Common myeloid progenitor, CD34-positive (primary cell): ENCODE measurements around the gene MIEN1.
"Not testable (repeated sequence)": the region's sequence is repeated elsewhere in the genome, so short reads cannot be mapped to it uniquely, and the experiment has no call there.

Source experiments
- CTCF ChIA-PET: fragments of 350-600 bp; sonication (Branson Sonifier 250); formaldehyde crosslinking; loops from one replicate; lab custom pipeline; 2021; ENCODE audit warnings: antibody characterized with exemption; lab: Charles Lee
- POLR2A ChIA-PET: fragments of 350-600 bp; sonication (Branson Sonifier 250); formaldehyde crosslinking; loops from one replicate; lab custom pipeline; 2021; ENCODE audit warnings: antibody characterized with exemption; lab: Charles Lee
- DNase-seq, 3 donors: peaks; one replicate each; pipeline versions ENCODE4 v3.0.0 to v3.0.0-alpha.2; 2013
- H3K27ac ChIP-seq, 2 experiments: 1 replicate in 1 of 2; 2 replicates in 1 of 2; pipeline ENCODE4 v1.7.0; 2013; ENCODE audit warnings: inconsistent platforms in 2 of 2, low read length in 2 of 2, mild to moderate bottlenecking in 2 of 2, low read depth in 1 of 2, moderate library complexity in 1 of 2; ENCODE audit not compliant: severe bottlenecking in 2 of 2, insufficient read depth in 1 of 2, poor library complexity in 1 of 2
- H3K27me3 ChIP-seq, 5 experiments: replicated peaks in 2 of 5; 1 replicate in 3 of 5; 2 replicates in 2 of 5; pipeline versions ENCODE4 v1.6.1 to v1.7.0; 2013; ENCODE audit warnings: low read length in 4 of 5, mild to moderate bottlenecking in 2 of 5, moderate library complexity in 2 of 5, inconsistent platforms in 1 of 5; ENCODE audit not compliant: insufficient read depth in 5 of 5, control insufficient read depth in 4 of 5
- H3K36me3 ChIP-seq, 4 experiments: 1 replicate in 2 of 4; 2 replicates in 2 of 4; pipeline versions ENCODE4 v1.6.1 to v1.7.0; 2013; ENCODE audit warnings: low read length in 3 of 4, control low read depth in 1 of 4, mild to moderate bottlenecking in 1 of 4; ENCODE audit not compliant: control insufficient read depth in 4 of 4, insufficient read depth in 4 of 4
- H3K4me1 ChIP-seq, 4 experiments: 1 replicate in 3 of 4; 2 replicates in 1 of 4; pipeline versions ENCODE4 v1.6.1 to v1.7.1; 2013; ENCODE audit warnings: low read length in 3 of 4, mild to moderate bottlenecking in 3 of 4, control low read depth in 1 of 4, inconsistent platforms in 1 of 4, moderate library complexity in 1 of 4; ENCODE audit not compliant: control insufficient read depth in 4 of 4, insufficient read depth in 4 of 4; ENCODE audit errors: control extremely low read depth in 1 of 4
- H3K4me3 ChIP-seq, 7 experiments: 1 replicate in 4 of 7; 2 replicates in 3 of 7; pipeline versions ENCODE4 v1.5.1 to v1.7.0; 2013; ENCODE audit warnings: mild to moderate bottlenecking in 7 of 7, low read length in 6 of 7, moderate library complexity in 6 of 7, inconsistent platforms in 2 of 7, low read depth in 2 of 7, control low read depth in 1 of 7; ENCODE audit not compliant: insufficient read depth in 4 of 7, control insufficient read depth in 1 of 7; ENCODE audit errors: extremely low read depth in 1 of 7
- H3K9me3 ChIP-seq, 5 experiments: 1 replicate in 4 of 5; 2 replicates in 1 of 5; pipeline versions ENCODE4 v1.6.1 to v1.7.1; 2013; ENCODE audit warnings: low read length in 4 of 5, mild to moderate bottlenecking in 2 of 5, inconsistent platforms in 1 of 5, low read depth in 1 of 5, moderate library complexity in 1 of 5; ENCODE audit not compliant: control insufficient read depth in 4 of 5, insufficient read depth in 2 of 5; ENCODE audit errors: control extremely low read depth in 1 of 5
- WGBS: methylation state at CpG from one replicate; pipeline ENCODE4 v1.1.5; 2013; ENCODE audit not compliant: insufficient coverage; 5-methylcytosine and 5-hydroxymethylcytosine counted together

MIEN1 gene

DNA sequence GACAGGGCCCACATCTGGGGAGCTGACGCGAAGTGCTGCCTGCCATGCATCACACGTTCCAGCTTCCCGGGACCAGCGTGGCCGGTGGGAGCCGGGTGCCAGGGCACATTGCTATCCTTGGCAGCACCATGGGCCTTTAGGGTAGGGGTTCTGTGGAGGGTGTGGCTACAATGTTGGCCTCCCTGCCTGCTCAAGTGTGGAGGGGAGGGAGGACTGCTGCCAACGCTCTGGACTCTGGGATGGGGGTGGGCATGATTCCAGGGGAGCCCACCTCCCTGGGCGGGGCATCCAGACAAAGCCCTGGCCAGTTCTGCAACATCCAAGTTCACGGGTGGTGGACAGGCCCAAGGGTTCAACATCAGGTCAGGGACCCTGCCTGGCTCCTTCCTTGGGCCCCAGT lies 21.3 kb upstream of the MIEN1 start:
- no peak for DNase-seq
- ChIA-PET POLR2A (no interaction called here), CTCF (interaction anchor here (1.4 kb wide), 1 partner anchor 130 kb away, joined by 3 read pairs; no protein-coding TSS in a partner anchor)
- Histone ChIP-seq H3K4me3 (no peak overlapping the region), H3K36me3 (no peaks in the 10 kb centered on the region), H3K9me3 (no peaks in the 10 kb centered on the region), H3K27me3 (peaks cover 0 to 3% (median 0%) of the 10 kb centered on the region in 5 experiments), H3K27ac (no peak overlapping the region), H3K4me1 (peaks cover 0 to 37% (median 33%) of the 10 kb centered on the region in 4 experiments)
- WGBS = 83% methylated on average over 3 of the region's 10 CpGs

DNA sequence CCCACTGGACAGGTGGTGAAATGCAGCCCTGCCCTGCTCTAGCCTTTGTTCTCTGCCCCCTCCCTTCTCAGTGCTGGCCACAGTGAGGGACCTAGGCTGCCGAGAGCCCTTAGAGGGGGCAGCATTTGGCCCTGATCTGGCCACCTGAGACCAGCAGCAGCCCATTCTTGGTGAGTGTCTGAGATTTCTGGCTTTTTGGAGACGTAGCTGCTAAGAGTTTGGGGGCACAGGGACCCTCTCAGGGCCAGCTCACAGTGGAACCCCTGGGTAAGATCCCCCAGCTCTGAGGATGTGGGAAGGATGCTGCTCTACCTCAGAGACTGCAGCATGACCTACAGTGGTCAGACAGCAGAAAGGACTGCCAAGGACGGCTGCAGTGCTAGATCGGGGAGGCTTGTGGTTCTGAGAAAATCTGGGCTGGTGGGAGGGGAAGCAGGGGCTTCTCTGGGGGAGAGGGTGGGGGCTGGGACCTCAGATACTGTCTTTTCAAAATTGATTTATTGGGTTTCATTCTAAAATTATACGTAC lies 20.7 kb upstream of the MIEN1 start:
- DNase-seq = no peak
- CTCF ChIA-PET = interaction anchor here (1.4 kb wide), 1 partner anchor 129 kb away, joined by 3 read pairs; no protein-coding TSS in a partner anchor
- peaks cover 0 to 31% (median 29%) of the 10 kb centered on the region in 4 experiments for H3K4me1 ChIP-seq
- 77% methylated on average over 3 of the region's 5 CpGs for WGBS
- H3K4me3 ChIP-seq = no peak overlapping the region
- no peaks in the 10 kb centered on the region for H3K36me3 ChIP-seq
- H3K27ac ChIP-seq = no peak overlapping the region
- H3K27me3 ChIP-seq = peaks cover 0 to 3% (median 0%) of the 10 kb centered on the region in 5 experiments
- POLR2A ChIA-PET = no interaction called here
- H3K9me3 ChIP-seq = no peaks in the 10 kb centered on the region

DNA sequence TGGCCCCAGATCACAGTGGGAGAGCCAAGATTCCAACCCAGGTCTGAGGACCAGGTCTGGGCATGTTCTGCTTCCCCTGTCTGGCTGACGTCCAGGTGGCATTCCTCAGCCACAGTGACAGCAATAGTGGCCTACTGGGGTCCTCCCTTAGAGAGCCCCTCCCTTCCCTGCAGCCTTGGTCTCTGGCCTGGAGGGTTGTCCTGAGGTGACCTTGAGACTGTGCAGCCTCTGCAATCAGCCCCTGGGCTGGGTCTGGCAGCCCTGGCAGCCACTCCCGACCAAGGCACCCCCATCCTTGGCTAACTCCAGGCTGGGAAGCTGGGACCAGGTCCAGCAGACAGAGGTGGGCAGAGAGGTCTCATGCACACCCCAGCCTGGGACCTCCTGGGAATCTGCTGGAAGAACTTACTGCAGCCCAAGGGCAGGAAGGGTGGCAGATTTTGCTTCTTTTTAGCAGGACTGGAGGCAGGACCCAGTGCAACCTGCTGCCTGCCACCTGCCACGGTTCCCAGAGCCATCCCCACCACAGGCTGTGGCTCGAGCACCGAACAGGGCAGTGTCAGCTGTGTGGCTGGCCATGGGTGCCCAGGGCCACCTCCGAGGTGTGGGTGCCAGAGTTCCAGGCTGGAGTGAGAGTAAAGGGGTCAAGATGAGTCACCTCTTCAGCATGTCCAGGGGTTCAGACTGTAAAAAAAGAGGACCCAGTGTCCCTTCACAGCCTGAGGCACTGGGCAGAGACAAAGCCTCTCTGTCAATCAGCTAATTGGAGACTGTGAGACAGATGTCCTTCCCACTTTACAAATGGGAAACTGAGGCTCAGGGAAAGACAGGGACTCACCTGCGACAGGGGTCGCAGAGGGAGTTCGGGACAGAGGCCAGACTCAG lies 20.0 kb upstream of the MIEN1 start:
- ChIA-PET CTCF (interaction anchor here (1.0 to 1.4 kb wide), 2 partner anchors 19 to 129 kb away, joined by 3 read pairs; no protein-coding TSS in a partner anchor), POLR2A (no interaction called here)
- no peak for DNase-seq
- Histone ChIP-seq H3K27ac (no peak overlapping the region), H3K4me3 (no peak overlapping the region), H3K9me3 (no peaks in the 10 kb centered on the region), H3K27me3 (peaks cover 0 to 3% (median 0%) of the 10 kb centered on the region in 5 experiments), H3K4me1 (peaks cover 0 to 24% (median 22%) of the 10 kb centered on the region in 4 experiments), H3K36me3 (no peaks in the 10 kb centered on the region)
- WGBS = 96% methylated on average over 8 of the region's 9 CpGs

GRCh38 chr17:39748444-39749034 lies 18.2 kb upstream of the MIEN1 start:
- POLR2A ChIA-PET, H3K4me3 ChIP-seq, H3K27ac ChIP-seq, H3K36me3 ChIP-seq, DNase-seq, H3K9me3 ChIP-seq, CTCF ChIA-PET: not testable (repeated sequence)
- WGBS = 97% methylated on average over 3 of the region's 8 CpGs
- H3K4me1 ChIP-seq = peaks cover 0 to 10% (median 6%) of the 10 kb centered on the region in 4 experiments
- peaks cover 0 to 11% (median 1%) of the 10 kb centered on the region in 5 experiments for H3K27me3 ChIP-seq

DNA sequence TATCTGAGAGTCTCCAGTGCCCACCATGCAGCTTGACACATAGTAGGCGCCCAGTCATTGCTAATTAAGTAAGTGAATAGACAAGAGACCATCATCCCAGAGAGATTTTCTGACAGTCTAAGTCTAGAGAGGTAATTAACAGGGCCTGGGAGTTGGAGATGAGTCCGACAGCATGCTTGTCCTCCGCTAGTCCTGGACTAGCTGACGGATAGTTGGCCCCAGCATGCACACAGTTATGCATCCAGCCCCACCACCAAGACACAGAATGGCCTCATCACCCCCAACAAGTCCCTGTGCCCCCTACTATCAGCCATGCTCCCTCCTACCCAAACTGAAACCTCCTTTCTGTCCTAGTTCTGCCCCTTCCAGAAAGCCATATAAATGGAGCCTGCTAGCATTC lies 17.4 kb upstream of the MIEN1 start:
- Histone ChIP-seq H3K9me3 (no peaks in the 10 kb centered on the region), H3K27ac (no peak overlapping the region), H3K4me1 (peaks cover 0 to 2% (median 0%) of the 10 kb centered on the region in 4 experiments), H3K27me3 (peaks cover 0 to 19% (median 9%) of the 10 kb centered on the region in 5 experiments), H3K36me3 (no peaks in the 10 kb centered on the region), H3K4me3 (no peak overlapping the region)
- WGBS = 93% methylated on average over 3 of the region's 4 CpGs
- ChIA-PET CTCF (no interaction called here), POLR2A (no interaction called here)
- DNase-seq = no peak

- POLR2A ChIA-PET = no interaction called here
- H3K9me3 ChIP-seq = no peaks in the 10 kb centered on the region
- no peaks in the 10 kb centered on the region for H3K4me1 ChIP-seq
- CTCF ChIA-PET = interaction anchor here (2.3 kb wide), 1 partner anchor 17 kb away, joined by 7 read pairs; no protein-coding TSS in a partner anchor
- no peak overlapping the region for H3K27ac ChIP-seq
- DNase-seq = no peak
- 97% methylated on average over 4 of the region's 7 CpGs for WGBS
- H3K4me3 ChIP-seq = no peak overlapping the region
- peaks cover 0 to 29% (median 18%) of the 10 kb centered on the region in 5 experiments for H3K27me3 ChIP-seq
- H3K36me3 ChIP-seq = no peaks in the 10 kb centered on the region
Measured at GRCh38 chr17:39746145-39746461, 15.8 kb upstream of the MIEN1 start.
